HG03571 (cell line): ENCODE results near the gene ARHGEF26.

Source experiments
- ATAC-seq: cut with Tn5 transposase; IDR thresholded peaks from one replicate; pipeline ENCODE4 v1.9.1; 2021; ENCODE audit not compliant: unreplicated experiment

The ARHGEF26 gene

GRCh38 chr3:154148541-154148940 lies 27.4 kb downstream of the ARHGEF26 start:
- no peak for ATAC-seq

DNA sequence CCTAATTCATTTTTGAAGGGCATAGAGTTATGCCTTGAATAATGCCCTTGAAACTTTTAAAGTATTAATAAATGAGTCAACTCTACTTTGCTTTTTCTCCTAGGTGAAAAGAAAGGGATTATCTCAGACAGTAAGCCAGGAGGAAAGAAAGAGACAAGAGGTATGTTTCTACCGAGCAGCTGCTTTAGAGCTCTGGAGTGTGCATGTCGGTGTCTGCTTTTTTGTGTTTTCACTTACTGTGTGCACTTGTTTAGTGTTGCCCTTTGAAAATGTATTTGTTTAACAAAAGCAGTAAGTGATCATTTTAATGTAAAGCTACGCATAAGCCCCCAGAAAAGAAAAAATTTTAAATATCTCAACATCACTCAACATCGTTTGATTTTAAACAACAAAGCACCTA lies 28.1 kb downstream of the ARHGEF26 start:
- no peak for ATAC-seq

GRCh38 chr3:154151969-154152368 lies 30.8 kb downstream of the ARHGEF26 start:
- no peak for ATAC-seq

DNA sequence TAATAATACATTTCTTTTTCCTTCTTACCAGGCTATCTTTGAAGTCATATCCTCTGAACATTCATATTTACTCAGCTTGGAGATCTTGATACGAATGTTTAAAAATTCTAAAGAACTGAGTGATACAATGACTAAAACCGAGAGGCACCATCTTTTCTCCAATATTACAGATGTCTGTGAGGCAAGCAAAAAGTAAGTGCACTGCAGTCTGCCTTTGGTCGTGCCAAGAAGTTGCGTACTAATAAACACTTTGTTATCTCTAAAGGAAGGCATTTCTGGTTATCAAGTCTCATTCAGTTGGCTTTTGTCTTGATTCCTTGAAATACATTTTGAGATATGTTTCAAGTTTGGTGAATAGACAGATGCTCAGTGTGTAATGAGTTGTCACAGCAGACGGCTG lies 31.6 kb downstream of the ARHGEF26 start:
- ATAC-seq = no peak

- ATAC-seq = no peak
Observed at GRCh38 chr3:154156530-154156929, 35.3 kb downstream of the ARHGEF26 start.

DNA sequence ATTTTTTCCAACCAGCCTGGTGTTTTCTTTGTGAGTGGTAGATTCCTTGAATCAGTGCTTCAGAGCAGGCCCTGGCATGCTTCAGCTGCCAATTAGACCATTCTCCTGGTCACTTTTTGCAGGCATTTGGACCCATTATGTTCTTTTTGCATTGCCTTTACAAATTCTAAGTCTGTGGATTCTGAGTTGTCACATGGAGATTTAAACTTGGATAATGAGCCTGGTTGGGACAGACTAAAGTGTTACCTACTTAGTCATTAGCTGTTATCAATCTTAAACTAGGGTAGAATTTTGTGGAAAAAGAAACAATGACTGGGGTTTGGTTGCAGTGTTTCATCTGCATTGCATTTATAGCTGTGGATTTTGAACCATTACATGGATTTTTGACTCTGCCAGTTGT lies 40.6 kb downstream of the ARHGEF26 start:
- no peak for ATAC-seq

DNA sequence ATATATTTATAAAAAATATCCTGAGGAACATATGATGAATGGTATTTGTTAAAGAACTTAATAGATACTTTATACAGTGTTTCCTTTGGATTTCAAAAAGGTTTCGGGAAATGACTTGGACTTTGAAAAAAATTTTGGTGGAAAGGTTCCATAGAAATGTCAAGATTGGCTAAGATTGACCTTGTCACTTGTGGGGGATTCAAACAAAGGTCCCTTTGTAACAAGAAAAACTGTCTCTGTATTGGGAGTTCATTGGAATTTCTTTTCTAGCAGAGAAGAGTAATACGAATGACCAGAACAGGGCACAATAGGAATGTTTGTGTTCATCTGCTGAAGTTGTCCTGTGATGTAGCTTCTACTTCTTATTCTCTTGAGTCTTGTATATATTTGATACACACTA lies 43.2 kb downstream of the ARHGEF26 start:
- ATAC-seq = no peak

DNA sequence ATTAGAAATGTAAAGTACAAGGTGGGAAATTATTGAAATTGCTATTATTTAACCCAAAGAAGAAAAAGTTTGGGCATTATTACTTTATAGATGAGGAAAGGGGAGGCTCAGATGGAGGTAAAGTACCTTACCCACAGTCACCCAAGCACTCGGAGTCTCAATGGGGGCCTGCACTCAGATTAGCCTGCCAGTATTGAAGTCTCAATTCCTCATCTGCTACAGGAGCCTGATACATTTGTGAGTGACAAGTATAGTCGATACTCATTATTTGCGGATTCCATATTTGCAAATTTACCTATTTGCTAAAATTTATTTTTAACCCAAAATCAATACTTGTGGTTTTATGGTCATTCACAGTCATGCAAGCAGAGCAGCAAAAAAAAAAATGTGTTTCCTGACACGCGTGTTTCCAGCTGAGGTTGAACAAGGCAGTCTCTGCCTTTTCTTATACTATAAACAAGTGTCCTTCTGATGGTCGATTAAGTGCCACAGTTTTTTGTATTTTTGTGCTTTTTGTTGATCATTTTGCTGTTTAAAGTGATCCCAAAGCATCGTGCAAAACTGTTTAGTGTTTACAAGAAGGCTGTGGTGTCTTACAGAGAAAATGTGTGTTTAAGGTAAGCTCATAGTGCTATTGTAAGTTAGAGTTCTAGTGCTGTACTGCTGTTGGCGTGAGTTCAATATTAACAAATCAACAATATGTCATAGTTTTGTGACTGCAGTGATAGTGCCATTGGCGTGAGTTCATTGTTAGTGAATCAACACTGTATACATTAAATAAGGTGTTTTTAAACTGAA lies 48.0 kb downstream of the ARHGEF26 start:
- no peak for ATAC-seq

- no peak for ATAC-seq
Observed at GRCh38 chr3:154169796-154170110, 48.6 kb downstream of the ARHGEF26 start.

- ATAC-seq = no peak
Observed at GRCh38 chr3:154170300-154170699, 49.1 kb downstream of the ARHGEF26 start.

GRCh38 chr3:154175041-154175440 lies 53.9 kb downstream of the ARHGEF26 start:
- ATAC-seq = no peak

DNA sequence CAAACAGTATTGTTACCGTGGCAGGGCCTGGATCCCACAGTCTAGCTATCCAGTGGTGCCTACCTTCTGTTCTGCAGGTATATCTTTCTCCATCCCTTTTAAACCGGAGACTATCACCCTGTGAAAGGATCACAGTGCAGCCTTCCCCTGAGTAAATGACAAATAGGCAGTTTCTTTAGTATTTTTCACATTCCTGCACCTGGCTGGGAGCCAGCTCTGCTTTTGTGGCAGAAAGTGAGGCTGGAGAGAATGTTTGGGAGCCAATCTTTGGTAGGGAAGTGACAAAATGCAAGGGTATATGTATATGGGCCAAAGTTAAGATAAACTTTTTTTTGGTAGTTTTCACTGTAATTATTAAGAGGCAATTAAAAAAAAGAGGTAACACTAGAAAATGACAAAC lies 54.8 kb downstream of the ARHGEF26 start:
- no peak for ATAC-seq

DNA sequence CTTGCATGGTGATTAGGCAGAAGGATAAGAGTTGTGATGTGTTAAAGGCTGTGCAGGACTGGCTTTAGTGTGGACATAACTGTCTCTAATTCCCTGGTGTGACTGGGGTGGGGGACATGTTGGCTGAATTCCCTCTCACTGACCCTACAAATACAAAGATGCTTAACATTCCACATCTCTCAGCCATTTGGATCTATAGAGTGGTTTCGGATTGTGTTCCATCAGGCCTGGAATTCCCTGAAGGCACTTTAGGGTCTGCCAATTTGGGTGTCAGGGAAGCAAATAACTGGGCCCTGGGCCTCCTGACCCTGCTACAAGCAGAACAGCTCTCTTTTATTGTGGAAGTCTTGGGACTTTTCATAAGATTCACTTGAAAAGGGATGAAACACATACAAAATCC lies 56.2 kb downstream of the ARHGEF26 start:
- ATAC-seq = no peak

GRCh38 chr3:154178172-154178571 lies 57.0 kb downstream of the ARHGEF26 start:
- no peak for ATAC-seq

DNA sequence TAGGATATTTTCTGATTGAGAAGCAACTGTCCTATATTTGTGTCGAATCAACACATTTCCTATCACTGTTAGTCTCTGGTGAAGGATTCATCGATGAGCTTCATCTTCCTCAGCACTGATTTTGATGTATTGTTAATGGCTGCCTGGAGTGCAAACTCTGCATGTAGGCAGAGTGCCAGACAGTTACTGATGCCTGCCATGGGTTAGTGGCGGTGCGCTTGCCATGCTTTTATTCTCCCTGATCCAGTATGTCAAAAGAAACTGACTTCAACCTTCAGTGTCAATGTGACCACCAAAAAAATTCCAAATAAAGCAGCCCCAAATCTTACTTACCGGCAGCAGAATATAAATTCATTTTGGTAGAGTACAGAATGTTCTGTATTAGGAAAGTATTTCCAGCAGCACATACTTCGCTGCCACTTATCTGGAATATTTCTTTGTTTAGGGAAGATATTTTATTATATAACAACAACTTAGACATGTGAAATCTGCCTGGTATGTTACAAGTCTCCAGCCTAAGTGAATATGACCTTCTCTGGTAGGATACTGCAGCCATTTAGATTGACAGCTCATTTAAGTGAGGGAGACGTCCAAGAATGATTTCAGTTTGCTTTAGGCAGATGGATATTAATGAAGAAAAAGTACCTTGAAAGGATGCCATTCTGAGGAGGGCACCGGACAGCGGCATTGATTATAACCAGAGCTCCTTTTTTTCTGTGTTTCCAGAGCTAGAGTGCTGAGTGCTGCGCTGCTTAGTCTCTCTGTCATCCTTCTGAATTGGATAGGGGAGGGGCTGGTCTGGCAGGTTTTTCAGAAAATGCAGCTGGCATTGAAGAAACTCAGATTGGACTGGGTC lies 59.9 kb downstream of the ARHGEF26 start:
- no peak for ATAC-seq

DNA sequence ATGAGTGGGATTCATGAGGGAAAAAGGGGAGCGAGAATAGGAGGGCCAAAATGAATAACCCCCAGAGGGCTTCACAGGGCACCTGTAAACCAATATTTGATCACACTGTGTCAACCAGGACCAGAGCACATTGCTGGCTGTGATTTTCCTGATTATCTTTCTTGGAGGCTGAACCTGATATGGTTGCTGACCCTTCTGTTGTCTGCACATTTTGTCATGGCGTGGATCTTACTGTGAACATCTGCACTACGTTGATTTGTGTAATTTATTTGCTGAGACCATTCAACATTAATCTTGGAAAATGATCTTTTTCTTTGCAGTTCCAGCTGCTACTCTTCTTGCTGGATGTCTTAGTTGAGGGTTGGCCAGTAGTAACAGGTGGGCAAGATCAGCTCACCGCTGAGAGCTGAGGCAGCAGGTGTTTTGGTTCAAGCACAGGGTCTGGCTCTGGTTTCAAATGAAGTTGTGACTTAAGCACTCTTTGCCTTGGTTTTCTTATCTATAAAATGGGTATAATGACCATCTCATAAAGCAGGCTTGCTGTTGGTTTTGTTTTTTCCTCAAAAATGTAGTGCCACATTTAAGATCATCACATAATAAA lies 61.2 kb downstream of the ARHGEF26 start:
- ATAC-seq = no peak

- ATAC-seq = no peak
Observed at GRCh38 chr3:154182975-154183374, 61.8 kb downstream of the ARHGEF26 start.

- no peak for ATAC-seq
Observed at GRCh38 chr3:154184582-154184981, 63.4 kb downstream of the ARHGEF26 start.

GRCh38 chr3:154188437-154188836 lies 67.2 kb downstream of the ARHGEF26 start:
- ATAC-seq = no peak

GRCh38 chr3:154188846-154189245 lies 67.7 kb downstream of the ARHGEF26 start:
- ATAC-seq = no peak

GRCh38 chr3:154191520-154191919 lies 70.3 kb downstream of the ARHGEF26 start:
- ATAC-seq = no peak

DNA sequence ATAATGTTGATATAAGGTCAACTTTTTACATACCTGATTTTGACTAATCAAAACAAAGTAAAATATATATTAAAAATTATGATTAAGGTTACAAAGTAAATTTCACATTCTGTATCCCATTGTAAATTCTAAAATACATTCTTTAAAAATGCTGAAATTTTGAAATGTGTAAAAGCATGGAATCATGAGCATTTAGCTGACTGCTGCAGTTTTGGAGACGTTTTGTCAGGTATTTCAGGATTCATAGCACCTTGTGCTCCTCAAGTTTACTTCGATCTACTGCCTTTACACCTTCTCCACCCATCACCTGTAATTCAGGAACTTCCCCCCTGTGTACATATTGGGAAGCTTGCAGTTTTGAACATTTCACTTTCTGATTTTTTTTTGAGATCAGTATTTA lies 71.0 kb downstream of the ARHGEF26 start:
- no peak for ATAC-seq
